ENCODE measurements around the gene NECTIN3. TPM values are rescaled to one million over a fixed set of nuclear protein-coding genes. Genes with fewer than 3 reads are reported as not detected.

Gene NECTIN3
- total RNA-seq, 1 experiment from 2014 or later: 53.7 TPM

DNA sequence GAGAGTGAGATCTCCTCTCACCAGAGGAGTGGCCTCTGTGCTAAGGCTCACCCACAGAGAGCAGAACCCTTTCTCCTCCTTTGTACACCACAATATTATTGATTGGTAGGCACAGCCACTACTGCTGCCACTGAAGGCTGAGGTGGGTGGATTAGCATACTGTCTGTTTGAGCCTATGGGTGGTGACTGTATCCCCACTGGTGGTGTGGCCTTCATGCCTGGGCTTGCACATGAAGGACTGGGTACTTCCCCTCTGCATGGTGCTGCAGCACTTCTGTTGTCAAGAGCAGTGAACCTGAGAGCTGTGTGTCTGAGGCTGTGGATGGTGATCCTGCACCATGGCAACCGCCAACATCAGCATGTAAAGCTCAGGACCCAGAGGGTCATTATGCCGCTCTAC, 35.7 kb upstream of the NECTIN3 start:
- no peaks in the 10 kb centered on the region for H3K9me3 ChIP-seq (ENCODE audit: control insufficient read depth, low read depth, low read length)
- no peak overlapping the region for H2BK5ac ChIP-seq (ENCODE audit: insufficient read length, low read length)
- no peak overlapping the region for H4K5ac ChIP-seq (ENCODE audit: insufficient read length, low read depth, low read length)
- H3K4me3 Mint-ChIP-seq: no peak overlapping the region
- no peaks in the 10 kb centered on the region for H4K20me1 ChIP-seq (ENCODE audit: control insufficient read depth, insufficient read depth, insufficient read length)
- H2BK120ac ChIP-seq (ENCODE audit: low read depth, low read length, poor library complexity, severe bottlenecking): no peak overlapping the region
- WGBS (ENCODE audit: extremely low coverage, insufficient read length, low lambda C conversion rate): no CpG with 5 or more reads among the region's 2 CpGs
- no peak overlapping the region for H2BK20ac ChIP-seq (ENCODE audit: low read depth, low read length, poor library complexity, severe bottlenecking)
- peaks cover 34 to 35% of the 10 kb centered on the region in 2 experiments for H3K9me3 Mint-ChIP-seq
- no peak overlapping the region for H3K23ac ChIP-seq (ENCODE audit: insufficient read length, low read depth, low read length)
- no peaks in the 10 kb centered on the region for H3K79me1 ChIP-seq (ENCODE audit: insufficient read depth, low read depth, low read length, poor library complexity, severe bottlenecking)
- H2AK5ac ChIP-seq (ENCODE audit: insufficient read length, low read length): no peak overlapping the region
- TF ChIP-seq, protein P1, sequence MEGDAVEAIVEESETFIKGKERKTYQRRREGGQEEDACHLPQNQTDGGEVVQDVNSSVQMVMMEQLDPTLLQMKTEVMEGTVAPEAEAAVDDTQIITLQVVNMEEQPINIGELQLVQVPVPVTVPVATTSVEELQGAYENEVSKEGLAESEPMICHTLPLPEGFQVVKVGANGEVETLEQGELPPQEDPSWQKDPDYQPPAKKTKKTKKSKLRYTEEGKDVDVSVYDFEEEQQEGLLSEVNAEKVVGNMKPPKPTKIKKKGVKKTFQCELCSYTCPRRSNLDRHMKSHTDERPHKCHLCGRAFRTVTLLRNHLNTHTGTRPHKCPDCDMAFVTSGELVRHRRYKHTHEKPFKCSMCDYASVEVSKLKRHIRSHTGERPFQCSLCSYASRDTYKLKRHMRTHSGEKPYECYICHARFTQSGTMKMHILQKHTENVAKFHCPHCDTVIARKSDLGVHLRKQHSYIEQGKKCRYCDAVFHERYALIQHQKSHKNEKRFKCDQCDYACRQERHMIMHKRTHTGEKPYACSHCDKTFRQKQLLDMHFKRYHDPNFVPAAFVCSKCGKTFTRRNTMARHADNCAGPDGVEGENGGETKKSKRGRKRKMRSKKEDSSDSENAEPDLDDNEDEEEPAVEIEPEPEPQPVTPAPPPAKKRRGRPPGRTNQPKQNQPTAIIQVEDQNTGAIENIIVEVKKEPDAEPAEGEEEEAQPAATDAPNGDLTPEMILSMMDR (conservative IDR thresholded peaks at IDR 0.05): no peak
- H3K4ac ChIP-seq (ENCODE audit: low read depth, low read length): no peak overlapping the region
- no peak overlapping the region for H3K56ac ChIP-seq (ENCODE audit: insufficient read length, low read depth, low read length)
- no peak overlapping the region for H3T11ph ChIP-seq (ENCODE audit: low read length)
- no peak for DNase-seq
- no peak overlapping the region for H2AFZ ChIP-seq (ENCODE audit: low read length)
- peaks cover 9 to 12% of the 10 kb centered on the region in 2 experiments; a peak in 2 of 4 replicates for H3K4me1 Mint-ChIP-seq
- no peak overlapping the region; a peak in 1 of 7 replicates for H3K27ac Mint-ChIP-seq
- H3K9ac ChIP-seq (ENCODE audit: extremely low read depth, insufficient read length, low read length): no peak overlapping the region
- H3K79me2 ChIP-seq (ENCODE audit: insufficient read depth, low read length): no peaks in the 10 kb centered on the region
- H3K14ac ChIP-seq (ENCODE audit: insufficient read depth, low read length): no peak overlapping the region
- no peak overlapping the region for H4K91ac ChIP-seq (ENCODE audit: insufficient read length, low read depth, low read length)
- no peak overlapping the region for H2BK15ac ChIP-seq (ENCODE audit: low read depth, low read length)
- H3K4me1 ChIP-seq (ENCODE audit: insufficient read depth, low read length): no peaks in the 10 kb centered on the region
- H4K8ac ChIP-seq (replicated peaks; ENCODE audit: insufficient read length, low read depth, low read length): no peak overlapping the region
- H3K27me3 Mint-ChIP-seq (ENCODE audit: low read depth): no peaks in the 10 kb centered on the region
- no peak overlapping the region for H3K18ac ChIP-seq (ENCODE audit: insufficient read length, low read depth, low read length)
- H3K23me2 ChIP-seq (ENCODE audit: insufficient read length, low read depth, low read length, poor library complexity, severe bottlenecking): no peaks in the 10 kb centered on the region
- H2BK12ac ChIP-seq (ENCODE audit: insufficient read length, low read depth, low read length): no peak overlapping the region
- H3K4me2 ChIP-seq (ENCODE audit: insufficient read depth, insufficient read length, low read length): no peak overlapping the region
- peaks cover 20 to 44% (median 22%) of the 10 kb centered on the region in 3 experiments for H3K36me3 Mint-ChIP-seq (ENCODE audit: insufficient read depth in 1 of 3, low read depth in 3 of 3)
- H3K27me3 ChIP-seq (ENCODE audit: insufficient read depth, low read length): no peaks in the 10 kb centered on the region
- H3K27ac ChIP-seq (ENCODE audit: insufficient read length, low read depth, low read length): no peak overlapping the region
